SKM-1 (cell line): Measurements from ENCODE around the gene MTSS2.

Source experiments
- DNase-seq: peaks from one replicate; lab custom pipeline; 2025; ENCODE audit not compliant: unreplicated experiment; lab: John Stamatoyannopoulos, UW

Gene MTSS2

GRCh38 chr16:70685938-70686375, at the start of gene MTSS2:
TSS of gene MTSS2 (minus strand) at chr16:70686053. CDS start at chr16:70685791, 262 bp downstream.
- no peak for DNase-seq

- no peak for DNase-seq
Measured at GRCh38 chr16:70735141-70735979, 49.5 kb upstream of the MTSS2 start.

GRCh38 chr16:70734522-70735095, 48.8 kb upstream of the MTSS2 start:
- no peak for DNase-seq

GRCh38 chr16:70730944-70731343, 45.1 kb upstream of the MTSS2 start:
- no peak for DNase-seq

GRCh38 chr16:70730031-70730430, 44.2 kb upstream of the MTSS2 start:
- no peak for DNase-seq

GRCh38 chr16:70729292-70729691, 43.4 kb upstream of the MTSS2 start:
- DNase-seq = no peak

- no peak for DNase-seq
Measured at GRCh38 chr16:70728150-70728549, 42.3 kb upstream of the MTSS2 start.

- DNase-seq = no peak
Measured at GRCh38 chr16:70726892-70727361, 41.1 kb upstream of the MTSS2 start.

GRCh38 chr16:70725912-70726828, 40.3 kb upstream of the MTSS2 start:
- DNase-seq = no peak

- no peak for DNase-seq
Measured at GRCh38 chr16:70725024-70725911, 39.4 kb upstream of the MTSS2 start.

GRCh38 chr16:70724146-70725023, 38.5 kb upstream of the MTSS2 start:
- no peak for DNase-seq

- DNase-seq = no peak
Measured at GRCh38 chr16:70723740-70724145, 37.9 kb upstream of the MTSS2 start.

- DNase-seq = no peak
Measured at GRCh38 chr16:70721202-70721963, 35.5 kb upstream of the MTSS2 start.

GRCh38 chr16:70720425-70721201, 34.8 kb upstream of the MTSS2 start:
- no peak for DNase-seq

- no peak for DNase-seq
Measured at GRCh38 chr16:70717065-70717464, 31.2 kb upstream of the MTSS2 start.

- DNase-seq = no peak
Measured at GRCh38 chr16:70715860-70716357, 30.1 kb upstream of the MTSS2 start.

GRCh38 chr16:70715055-70715858, 29.4 kb upstream of the MTSS2 start:
- DNase-seq = no peak
